HG03135 (cell line): ENCODE measurements around the gene SYTL5.
"Not testable (repeated sequence)": the region's sequence is repeated elsewhere in the genome, so short reads cannot be mapped to it uniquely, and the experiment has no call there.

ENCODE experiments used
- ATAC-seq: cut with Tn5 transposase; IDR thresholded peaks from one replicate; pipeline ENCODE4 v1.9.1; 2021; ENCODE audit warnings: mild to moderate bottlenecking, moderate library complexity; ENCODE audit not compliant: unreplicated experiment

The SYTL5 gene

GRCh38 chrX:38006291-38006690 lies at the start of gene SYTL5:
Gene SYTL5 (plus strand): TSS chrX:38006553. CDS start chrX:38033890, 27,337 bp downstream.
- no peak for ATAC-seq

- ATAC-seq: no peak
Observed at GRCh38 chrX:37958525-37959211, 47.7 kb upstream of the SYTL5 start.

GRCh38 chrX:37959212-37960021 lies 46.9 kb upstream of the SYTL5 start:
- no peak for ATAC-seq

- no peak for ATAC-seq
Observed at GRCh38 chrX:37961118-37961517, 45.2 kb upstream of the SYTL5 start.

GRCh38 chrX:37967714-37968113 lies 38.6 kb upstream of the SYTL5 start:
- no peak for ATAC-seq

- ATAC-seq: no peak
Observed at GRCh38 chrX:37975421-37975820, 30.9 kb upstream of the SYTL5 start.

GRCh38 chrX:37976153-37976552 lies 30.2 kb upstream of the SYTL5 start:
- no peak for ATAC-seq

- no peak for ATAC-seq
Observed at GRCh38 chrX:37984880-37985279, 21.5 kb upstream of the SYTL5 start.

- no peak for ATAC-seq
Observed at GRCh38 chrX:37986893-37987292, 19.5 kb upstream of the SYTL5 start.

GRCh38 chrX:37989304-37989703 lies 17.0 kb upstream of the SYTL5 start:
- ATAC-seq: no peak

GRCh38 chrX:37991303-37991702 lies 15.1 kb upstream of the SYTL5 start:
- not testable (repeated sequence) for ATAC-seq

- no peak for ATAC-seq
Observed at GRCh38 chrX:37993176-37993575, 13.2 kb upstream of the SYTL5 start.

GRCh38 chrX:37993837-37994619 lies 12.3 kb upstream of the SYTL5 start:
- ATAC-seq: no peak

- no peak for ATAC-seq
Observed at GRCh38 chrX:37995428-37995827, 10.9 kb upstream of the SYTL5 start.

GRCh38 chrX:37997096-37997495 lies 9.3 kb upstream of the SYTL5 start:
- no peak for ATAC-seq

GRCh38 chrX:37998586-37999262 lies 7.6 kb upstream of the SYTL5 start:
- ATAC-seq: no peak

GRCh38 chrX:38000706-38001105 lies 5.6 kb upstream of the SYTL5 start:
- ATAC-seq: no peak

GRCh38 chrX:38004046-38004445 lies 2.3 kb upstream of the SYTL5 start:
- ATAC-seq: no peak

GRCh38 chrX:38006778-38007177 lies 425 bp downstream of the SYTL5 start:
- ATAC-seq: no peak

GRCh38 chrX:38008658-38009057 lies 2.3 kb downstream of the SYTL5 start:
- ATAC-seq: no peak

GRCh38 chrX:38009641-38010040 lies 3.3 kb downstream of the SYTL5 start:
- no peak for ATAC-seq
